GM18508 (cell line): ENCODE measurements around the gene MEGF8.

Source experiments
- ATAC-seq: cut with Tn5 transposase; IDR thresholded peaks from one replicate; pipeline ENCODE4 v1.9.1; 2021; ENCODE audit warnings: moderate number of reproducible peaks; ENCODE audit not compliant: insufficient read depth, unreplicated experiment

MEGF8 gene, protein sequence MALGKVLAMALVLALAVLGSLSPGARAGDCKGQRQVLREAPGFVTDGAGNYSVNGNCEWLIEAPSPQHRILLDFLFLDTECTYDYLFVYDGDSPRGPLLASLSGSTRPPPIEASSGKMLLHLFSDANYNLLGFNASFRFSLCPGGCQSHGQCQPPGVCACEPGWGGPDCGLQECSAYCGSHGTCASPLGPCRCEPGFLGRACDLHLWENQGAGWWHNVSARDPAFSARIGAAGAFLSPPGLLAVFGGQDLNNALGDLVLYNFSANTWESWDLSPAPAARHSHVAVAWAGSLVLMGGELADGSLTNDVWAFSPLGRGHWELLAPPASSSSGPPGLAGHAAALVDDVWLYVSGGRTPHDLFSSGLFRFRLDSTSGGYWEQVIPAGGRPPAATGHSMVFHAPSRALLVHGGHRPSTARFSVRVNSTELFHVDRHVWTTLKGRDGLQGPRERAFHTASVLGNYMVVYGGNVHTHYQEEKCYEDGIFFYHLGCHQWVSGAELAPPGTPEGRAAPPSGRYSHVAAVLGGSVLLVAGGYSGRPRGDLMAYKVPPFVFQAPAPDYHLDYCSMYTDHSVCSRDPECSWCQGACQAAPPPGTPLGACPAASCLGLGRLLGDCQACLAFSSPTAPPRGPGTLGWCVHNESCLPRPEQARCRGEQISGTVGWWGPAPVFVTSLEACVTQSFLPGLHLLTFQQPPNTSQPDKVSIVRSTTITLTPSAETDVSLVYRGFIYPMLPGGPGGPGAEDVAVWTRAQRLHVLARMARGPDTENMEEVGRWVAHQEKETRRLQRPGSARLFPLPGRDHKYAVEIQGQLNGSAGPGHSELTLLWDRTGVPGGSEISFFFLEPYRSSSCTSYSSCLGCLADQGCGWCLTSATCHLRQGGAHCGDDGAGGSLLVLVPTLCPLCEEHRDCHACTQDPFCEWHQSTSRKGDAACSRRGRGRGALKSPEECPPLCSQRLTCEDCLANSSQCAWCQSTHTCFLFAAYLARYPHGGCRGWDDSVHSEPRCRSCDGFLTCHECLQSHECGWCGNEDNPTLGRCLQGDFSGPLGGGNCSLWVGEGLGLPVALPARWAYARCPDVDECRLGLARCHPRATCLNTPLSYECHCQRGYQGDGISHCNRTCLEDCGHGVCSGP (N-terminal part only)

DNA sequence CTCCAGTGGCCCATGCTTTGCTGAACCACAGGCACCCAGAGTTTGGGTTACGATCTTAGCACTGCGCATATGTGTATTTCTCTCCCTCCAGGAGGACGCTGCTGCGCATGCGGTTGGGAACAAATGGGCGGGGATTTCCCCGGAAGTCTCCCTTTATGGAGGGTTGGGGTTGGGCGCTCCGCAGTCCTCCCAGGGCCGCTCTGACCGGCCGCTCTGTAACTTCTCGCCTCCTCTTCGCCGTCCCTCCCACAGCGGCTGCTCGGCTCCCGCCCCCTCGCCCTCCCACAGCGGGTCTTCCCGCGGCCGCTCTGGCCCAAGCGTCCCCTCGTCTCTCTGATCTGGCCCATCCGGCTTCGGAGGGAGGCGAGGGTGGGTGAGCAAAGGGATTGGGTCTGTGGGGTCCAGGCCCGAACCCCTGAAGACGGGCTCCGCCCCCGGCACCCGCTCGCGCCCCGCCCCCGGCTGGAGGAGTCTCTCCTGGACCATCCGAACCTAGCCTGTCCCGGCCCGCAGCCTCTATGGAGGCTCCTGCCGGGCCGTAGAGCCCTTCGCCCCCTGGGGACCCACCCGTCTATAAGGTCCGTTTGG is at the start of gene MEGF8:
Gene MEGF8, plus strand, starts transcription at position 328 of the 588 bp plus-strand sequence. CDS start 609 bp downstream, outside the sequence.
- ATAC-seq = peak; percentile 73

DNA sequence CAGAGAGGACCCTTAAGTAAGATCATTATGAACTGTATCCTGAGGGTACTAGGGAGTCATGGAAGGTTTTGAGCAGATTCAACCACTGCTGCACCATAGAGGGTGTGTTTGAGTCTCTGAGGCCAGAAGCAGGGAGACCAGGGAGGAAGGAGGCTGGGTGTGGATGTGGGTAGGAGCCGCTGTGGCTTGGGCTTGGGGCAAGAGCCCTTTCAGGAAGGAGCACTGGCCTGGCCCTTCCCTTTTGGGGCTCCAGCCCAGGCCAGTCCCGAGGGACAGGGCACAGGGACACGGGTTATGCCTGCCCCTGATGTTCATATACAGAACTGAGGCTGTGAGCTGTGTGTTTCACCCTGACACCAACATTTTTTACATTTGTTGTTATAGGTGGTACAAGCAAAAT is 49.2 kb upstream of the MEGF8 start:
- no peak for ATAC-seq

DNA sequence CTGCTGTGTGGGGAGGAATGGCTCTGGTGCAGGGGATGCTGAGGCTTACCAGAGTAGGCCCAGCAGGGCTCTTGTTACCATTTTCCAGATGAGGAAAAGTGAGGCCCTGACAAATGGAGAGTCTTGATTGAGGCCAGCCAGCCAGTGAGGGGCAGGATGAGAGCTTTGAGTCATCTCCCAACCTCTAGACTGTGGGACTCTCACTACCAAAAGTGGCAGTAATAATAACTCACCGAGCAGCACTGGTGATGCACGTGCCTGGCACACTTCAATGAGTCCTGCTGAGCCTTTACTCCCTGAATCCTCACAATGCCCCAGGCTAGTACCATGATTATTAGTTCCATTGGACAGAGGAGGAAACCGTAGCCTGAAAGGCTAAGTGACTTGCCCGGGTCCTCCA is 48.6 kb upstream of the MEGF8 start:
- no peak for ATAC-seq

DNA sequence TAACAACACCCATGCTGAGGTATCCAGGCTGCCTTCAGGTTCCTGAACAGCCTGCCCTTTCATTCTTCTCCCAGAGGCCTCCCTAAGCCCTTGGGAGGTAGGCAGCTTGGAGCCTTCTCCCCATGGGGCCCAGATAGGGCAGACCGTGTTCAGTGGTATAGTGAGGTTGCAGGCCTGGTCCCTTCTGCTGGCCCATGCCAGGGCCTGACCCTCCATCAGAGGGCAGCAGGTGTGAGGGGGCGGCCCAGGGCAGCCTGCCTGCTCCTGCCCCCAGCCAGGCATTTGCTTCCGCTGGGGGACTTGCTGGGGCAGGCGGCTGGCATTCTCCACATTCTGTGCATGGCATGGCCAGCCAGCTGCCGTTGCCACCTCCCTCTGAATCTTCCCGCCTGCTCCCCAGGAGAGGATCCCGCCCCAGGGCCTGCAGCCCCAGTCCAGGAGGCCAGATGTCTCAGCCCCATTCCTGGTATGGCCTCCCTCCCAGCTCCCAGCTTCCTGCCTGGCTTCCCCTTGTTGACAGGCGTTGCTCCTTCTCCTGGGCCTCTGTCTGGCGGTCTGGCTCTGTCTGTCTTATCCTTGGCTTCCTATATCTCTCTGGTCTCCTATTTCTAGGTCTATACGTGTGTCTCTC is 47.5 kb upstream of the MEGF8 start:
- ATAC-seq = no peak

DNA sequence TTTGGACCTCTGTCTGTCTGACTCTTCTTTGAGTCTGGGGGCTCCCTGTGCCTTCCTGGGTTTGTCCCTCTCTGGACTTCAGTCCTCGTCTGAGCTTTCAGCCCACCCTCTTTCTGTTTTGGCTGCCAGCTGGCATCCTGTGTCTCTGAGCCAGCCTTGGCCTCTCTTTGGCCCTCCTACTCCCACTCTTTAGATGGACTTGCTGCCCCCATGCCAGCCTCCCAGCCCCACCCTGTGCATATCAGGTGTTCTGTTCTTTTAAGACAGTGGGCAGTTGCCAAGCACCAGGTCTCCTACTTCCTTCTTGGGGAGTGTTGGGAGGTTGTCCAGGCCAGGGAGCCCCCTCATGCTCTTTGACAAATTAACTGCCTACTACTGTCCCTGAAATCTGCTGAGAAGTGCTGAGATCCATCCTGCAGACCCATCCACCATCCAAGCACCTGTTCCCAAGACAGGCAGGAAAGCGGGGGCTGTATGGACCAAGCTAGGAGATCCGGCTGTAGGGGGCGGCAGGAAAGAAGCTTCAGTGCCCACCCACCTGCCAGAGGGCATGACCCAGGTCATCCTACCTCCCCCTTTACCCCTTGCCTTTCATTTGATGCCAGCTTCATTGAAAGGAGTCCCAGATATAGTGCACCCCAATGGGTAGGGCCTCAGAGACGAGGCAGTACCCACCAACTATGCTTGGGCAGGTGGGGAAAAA is 46.8 kb upstream of the MEGF8 start:
- ATAC-seq = no peak

DNA sequence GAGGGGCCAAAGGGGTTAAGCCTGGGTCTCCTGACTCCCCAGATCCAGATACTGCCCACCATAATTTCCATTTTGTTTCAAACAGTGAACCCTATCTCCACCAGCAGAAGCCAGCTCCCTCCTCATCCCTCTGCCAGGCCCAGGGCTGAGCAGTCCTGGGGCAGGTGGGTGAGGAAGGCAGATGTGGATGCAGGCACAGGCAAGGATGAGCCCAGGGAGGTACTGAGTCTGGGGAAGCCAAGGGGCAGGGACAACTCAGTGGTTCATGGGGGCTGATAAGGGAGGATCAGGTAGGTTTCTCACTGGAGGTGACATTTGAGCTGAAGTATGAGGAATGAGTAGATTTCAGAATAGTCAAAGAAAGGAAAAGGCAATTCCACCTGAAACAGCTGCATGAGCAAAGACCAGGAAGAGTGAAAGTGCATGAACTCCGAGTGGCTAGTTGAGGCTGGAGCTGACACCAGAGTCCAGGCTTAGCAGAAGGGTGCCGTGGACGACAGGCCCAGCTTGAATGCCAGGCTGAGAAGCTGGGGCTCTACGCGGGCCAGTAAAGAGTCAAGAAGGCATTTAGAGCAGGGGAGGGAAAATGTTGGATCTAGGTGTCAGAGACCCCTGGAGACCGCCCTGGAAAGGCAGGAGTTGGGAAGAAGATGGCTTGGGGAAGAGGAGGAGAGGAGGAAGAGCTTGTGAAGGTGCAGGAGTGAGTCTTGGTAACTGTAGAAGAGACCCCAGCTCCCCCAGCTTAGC is 46.1 kb upstream of the MEGF8 start:
- no peak for ATAC-seq

DNA sequence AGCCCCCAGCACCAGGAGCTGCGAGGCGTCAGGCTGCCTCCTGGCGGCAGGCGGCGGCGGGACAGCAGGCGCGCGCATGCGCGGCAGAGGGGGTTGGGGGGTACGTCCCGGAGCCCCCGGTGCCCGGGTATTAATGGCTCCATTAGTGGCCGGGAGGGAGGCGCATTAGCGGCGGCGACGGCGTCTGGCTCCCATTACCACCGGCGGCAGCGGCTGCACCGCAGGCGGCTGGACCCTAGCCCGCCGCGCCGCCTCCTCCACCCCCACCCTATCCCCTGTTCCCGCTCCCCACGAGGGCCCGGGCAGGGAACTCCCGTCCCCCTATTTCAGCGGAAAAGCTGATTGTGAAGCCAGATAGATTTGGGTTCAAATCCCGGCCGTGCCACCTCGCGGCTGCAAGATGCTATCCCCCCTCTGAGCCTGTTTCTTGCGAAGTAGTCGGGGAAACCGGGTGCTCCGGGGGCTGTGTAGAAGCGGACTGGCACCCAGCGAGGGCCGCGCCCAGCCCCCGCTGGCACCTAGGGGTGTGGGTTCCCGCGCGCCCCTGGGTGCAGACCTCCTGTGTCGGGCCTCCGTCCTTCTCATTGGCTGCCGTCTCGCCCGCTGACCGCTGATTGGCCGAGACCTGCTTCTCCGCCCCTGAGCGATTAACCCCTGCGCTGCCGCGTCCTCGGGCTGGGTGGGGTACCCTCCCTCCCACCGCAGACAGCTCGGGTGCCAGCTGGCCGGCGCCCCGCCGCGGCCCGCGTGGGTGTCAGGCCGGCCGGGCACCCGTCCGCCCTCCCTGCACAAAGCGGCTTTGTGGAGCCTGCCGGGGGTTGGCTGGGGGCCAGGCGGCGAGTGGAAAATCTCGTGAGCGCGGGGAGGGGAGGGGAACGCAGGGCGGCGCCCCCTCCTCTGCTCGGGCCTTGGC is 45.3 kb upstream of the MEGF8 start:
- no peak for ATAC-seq

DNA sequence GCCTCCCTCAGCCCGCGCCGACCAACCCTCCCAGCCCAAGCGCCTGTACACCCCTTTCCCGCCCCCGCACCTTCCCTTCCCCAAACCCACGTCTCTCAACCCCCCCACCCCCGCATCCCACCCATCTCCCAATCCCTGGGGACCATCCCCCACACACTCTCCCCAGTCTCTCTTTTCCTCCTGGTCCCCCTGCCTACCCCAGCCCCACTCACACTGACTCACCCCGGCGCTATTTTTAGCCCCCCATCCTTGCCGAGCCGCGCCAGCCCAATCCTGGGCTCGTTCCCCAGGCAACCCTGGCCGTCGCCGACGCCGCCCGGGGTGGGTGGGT is 44.7 kb upstream of the MEGF8 start:
- ATAC-seq = no peak

DNA sequence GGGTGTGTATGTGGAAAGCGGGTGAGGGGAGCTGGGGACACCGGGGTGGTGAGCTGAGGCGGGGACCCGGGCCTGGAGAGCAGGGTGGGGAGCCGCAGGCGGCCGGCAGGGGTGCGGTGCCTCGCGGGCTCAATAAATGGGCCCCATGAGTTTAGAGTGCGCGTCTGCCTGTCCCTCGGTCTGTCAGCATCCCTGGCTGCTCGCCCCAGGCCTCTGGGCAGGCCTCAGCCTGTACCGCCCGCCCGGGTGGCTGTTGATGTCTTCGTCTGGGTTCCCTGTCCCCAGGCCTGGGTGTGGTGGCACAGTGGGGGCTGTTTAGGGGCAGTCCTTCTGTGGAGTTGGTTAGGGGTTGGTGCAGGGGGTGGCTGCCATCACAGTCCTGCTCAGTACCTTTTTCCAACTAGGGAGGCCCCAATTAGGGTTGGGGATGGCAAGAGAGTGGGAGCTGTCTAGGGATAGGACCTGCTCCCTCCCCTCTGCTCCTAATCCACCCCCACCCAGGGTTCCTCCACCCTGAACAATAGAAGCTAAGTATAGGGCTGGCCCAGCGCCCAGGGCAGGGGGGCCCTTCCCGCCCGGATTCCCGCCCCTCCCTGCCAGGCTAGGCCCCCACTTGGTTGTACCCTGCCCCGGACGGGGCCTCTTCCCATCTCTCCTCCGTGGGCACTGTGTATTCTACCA is 44.1 kb upstream of the MEGF8 start:
- ATAC-seq = no peak

DNA sequence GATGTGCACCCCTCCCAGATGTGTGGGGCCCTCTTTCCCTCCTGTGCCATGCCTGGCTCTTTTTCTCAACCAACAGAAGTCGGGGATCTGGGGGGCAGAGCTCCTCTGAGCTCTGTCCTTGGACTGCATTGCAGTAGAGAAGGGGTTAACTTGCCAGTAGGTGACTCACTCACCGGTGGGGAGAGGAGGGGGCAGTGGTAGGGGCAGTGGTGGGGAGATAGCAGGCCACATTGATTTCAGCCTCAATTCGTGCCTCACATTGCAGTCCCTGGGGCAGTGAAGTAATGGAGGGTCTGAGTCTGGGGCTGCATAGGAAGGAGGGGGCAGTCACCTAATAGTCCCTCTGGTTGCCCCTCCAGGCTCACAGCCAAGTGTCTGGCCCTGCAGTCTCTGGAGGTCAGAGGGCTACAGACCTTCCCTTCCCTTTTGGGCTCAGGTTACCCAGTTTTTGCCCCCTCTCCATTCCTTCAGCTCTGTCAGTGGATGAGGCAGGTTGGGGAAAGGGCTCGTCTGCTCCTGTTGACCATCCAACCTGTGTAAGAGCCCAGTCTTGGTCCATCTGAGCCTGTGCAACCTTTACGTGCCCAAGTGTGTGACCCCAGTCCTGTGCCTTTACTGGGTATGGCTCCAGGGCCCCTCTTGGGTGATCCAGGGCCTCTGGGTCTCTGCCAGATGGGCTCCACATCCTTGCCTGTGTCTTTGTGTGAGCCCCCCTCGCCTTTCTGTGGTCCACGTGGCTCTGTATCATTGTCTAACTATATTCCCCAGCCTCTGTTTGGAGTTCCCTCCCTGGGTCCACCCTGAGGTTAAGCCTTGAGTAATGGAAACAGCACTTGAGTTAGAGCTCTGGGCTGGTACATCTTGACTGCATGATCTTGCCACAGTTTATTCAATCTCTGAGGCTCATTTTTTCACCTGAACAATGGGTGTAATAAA is 43.3 kb upstream of the MEGF8 start:
- ATAC-seq = no peak

DNA sequence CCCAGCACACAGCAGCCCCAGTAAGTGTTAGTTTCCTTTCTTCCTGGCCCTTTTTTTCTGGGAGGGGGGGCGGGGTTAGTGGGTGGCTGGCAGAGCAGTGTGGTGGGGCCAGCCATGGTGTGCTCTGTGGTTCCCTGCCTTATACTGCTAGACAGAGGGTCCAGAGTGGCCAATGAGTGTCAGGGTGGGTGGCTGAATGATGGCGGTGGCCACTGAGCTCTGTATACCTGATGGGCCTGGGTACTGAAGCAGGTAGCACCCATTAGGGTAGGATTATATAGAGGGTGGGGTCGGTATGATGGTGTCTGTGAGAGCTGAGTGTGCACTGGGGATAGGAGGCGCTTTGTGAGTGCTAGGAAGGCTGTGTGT is 42.6 kb upstream of the MEGF8 start:
- ATAC-seq = no peak

DNA sequence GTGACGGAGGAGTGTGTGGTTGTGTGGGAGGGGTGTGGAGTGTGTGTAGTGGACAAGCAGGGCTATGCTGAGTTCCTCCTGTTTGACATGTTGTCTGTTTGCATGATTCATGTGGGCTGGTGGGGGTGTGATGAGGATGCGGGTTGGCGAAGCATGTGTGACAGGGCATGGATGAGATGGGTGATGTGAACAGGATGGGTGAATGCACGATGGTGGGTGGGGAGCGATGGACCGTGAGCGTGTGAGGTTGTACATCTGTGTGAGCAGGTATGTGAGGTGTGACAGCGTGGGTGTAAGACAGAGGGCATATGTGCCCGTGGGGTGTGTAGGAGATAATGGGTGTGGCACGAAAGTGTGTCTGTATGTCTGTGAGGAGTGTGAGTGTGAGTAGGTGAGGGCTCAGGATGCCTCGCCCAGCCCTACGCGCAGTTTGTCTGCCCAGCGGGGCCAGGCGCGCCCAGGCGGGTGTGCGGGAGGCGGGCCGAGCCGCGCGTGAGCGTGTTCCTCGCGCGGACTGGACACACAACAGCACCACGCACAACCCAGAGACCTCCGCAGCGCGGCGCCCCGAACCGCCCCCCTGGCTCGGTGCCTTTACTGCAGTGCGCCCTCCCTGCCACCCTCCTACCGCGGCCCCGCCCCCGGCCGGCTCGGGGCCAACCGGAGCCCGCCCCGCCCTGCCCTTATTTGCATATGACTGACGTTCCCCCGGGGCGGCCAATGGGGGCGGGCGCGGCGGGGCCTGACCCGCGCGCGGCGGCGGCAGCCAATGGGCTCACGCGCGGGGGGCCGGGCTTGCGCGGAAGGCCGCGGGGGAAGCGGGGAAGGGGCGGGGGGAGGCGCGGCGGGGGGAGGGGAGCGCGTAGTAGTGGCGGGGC is 42.0 kb upstream of the MEGF8 start:
- ATAC-seq = no peak

DNA sequence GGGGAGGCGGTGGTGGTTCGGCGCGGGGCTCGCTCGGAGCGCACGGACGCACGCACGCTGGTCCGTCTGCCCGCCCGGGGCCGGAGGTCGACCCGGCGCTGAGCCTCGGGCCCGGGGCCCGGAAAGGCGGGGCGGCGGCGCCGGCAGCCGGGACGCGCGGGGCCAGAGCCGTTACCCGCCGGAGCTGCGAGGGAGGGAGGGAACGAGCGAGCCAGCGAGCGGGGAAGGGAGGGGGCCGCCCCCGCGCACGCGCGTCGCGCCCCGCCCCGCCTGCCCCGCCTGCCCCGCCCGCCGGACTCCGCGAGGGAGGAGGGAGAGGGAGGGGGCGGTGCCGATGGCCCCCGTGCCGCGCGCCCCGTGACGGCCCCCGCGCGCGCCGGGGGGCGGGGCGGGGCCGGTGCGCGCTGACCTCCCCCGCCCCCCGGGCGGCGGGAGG is 41.4 kb upstream of the MEGF8 start:
- no peak for ATAC-seq

DNA sequence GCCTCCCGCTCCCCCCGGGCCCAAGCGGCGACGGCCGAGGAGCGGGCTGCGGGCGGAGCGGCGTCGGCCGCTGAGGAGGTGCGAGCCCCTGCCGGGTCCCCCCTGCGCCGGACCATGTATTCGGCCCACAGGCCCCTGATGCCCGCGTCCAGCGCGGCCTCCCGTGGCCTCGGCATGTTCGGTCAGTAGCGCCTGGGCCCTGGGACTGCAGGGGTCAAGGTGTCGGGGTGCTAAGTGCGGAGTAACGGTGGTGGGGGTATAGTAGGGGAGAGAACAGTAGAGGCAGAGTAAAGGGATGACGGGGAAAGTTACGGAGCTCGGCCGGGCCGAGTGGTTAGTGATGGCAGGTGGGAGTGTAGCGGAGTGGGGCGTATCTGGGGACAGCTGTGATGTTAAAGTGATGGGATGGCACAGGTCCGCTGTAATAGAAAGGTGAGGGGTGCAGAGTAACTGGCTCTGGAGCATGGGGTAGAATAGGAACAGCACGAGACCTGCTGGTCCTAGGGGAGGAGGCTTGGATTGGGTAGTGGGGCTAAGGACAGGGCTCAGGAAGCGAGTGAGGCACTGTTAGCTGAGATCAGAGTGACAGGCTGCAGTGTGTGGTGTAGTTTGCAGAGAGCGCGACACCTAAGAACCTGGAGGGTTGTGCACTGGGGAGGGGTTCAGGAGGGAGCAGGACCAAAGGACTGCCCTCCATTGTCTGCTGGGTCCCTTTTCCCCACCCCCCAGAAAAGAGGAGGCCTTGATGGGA is 40.7 kb upstream of the MEGF8 start:
- ATAC-seq = no peak

DNA sequence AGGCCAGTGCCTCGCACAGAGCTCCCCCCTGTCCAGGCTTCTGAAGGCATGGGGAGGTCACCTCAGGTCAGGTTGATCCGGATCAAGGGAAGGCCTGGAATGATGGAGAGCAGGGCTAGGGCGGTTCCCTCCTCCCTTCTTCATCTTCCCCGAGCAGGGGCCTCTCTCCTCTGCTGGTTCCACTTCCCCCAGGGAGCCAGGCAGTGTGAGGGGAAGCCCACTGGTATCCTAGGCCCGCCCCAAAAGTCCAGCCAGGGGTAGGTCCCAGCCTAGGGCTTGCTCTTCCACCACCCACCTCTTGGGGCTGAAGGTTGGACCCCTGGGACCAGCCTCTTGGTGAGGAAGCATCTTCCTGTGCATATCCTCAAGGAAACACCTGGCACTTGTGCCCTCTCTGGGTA is 39.9 kb upstream of the MEGF8 start:
- ATAC-seq = no peak
